Myocyte (in vitro differentiated cells): ENCODE data around the gene ANKS1B. TPM values are rescaled to one million over a fixed set of nuclear protein-coding genes. Genes with fewer than 3 reads are reported as not detected.
"Not testable (repeated sequence)": the region's sequence is repeated elsewhere in the genome, so short reads cannot be mapped to it uniquely, and the experiment has no call there.

Experiments
- DNase-seq: peaks from one replicate; pipeline ENCODE4 v3.0.0-alpha.2; 2012; ENCODE audit warnings: low read depth
- total RNA-seq: library from RNA; depleted of rRNA; stranded (reverse); fragments of >200 nt; gene quantifications from 2 replicates; pipeline ENCODE4 v1.2.3, GENCODE V29; 2014

Gene ANKS1B
- total RNA-seq, 1 donor from 2014 or later = 1.5 TPM

- no peak for DNase-seq
Measured at GRCh38 chr12:98845957-98846356, 1138.8 kb downstream of the ANKS1B start.

- DNase-seq = no peak
Measured at GRCh38 chr12:98840325-98840724, 1144.4 kb downstream of the ANKS1B start.

- DNase-seq = peak; percentile 5
Measured at GRCh38 chr12:98838231-98838647, 1146.5 kb downstream of the ANKS1B start.

DNA sequence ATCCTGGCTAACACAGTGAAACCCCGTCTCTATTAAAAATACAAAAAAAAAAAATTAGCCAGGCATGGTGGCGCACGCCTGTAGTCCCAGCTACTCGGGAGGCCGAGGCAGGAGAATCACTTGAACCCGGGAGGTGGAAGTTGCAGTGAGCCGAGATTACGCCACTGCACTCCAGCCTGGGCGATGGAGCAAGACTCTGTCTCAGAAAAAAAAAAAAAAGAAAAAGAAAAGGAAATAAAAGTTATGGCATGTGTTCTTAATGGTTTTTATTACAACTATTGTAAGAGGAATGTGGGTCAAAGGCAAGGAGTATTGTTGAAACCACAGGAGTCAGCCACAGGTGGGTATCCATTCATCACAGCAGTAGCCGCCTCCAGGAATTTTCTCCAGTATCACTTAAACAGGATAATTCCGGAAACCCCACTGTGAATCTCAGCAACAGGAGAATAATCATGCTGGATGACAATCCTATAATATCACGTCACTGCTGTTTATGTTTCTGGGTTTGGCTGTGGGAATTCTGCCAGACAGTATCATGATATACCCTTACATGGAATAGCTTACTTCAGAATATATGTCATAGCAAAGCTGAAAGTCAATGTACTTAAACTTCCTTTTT is 1147.5 kb downstream of the ANKS1B start:
- not testable (repeated sequence) for DNase-seq

GRCh38 chr12:98830657-98831056 is 1154.1 kb downstream of the ANKS1B start:
- no peak for DNase-seq

DNA sequence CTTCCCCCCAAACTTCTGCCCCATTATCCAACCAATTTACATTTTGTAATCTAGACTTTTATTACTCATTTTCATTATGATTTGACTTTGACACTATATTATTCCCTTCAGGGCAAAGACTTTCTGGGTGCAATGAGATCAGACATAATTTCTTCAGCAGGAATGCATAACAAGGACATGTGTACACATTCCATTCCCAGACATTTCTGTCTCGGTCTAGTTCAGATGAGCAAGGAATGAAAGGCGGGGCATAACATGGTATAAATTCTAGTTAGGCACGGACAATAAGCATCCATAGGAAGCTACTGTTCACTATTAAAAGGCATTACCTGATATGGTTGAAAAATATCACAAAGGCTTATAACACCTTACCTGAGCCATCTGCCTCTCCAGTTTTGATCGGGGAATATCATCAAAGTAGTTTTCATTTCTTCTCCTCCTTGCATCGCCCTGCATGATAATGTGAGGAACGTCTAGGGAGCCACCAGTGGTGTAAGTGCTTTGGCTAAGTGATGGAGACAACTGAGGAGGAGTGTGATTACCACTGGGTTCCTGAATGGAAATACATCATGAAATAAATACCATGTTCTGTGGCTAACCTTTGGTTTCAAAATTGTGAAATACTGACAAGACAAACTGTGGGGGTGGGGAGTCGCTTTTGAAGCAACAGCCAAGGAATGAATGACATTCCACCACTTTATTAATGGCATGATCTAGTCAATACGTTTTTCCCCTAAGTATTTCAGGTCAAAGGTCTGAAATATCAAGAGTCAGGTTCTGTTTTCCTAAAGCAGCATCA is 1155.7 kb downstream of the ANKS1B start:
- peak; percentile 5 for DNase-seq

- DNase-seq = peak; percentile 32
Measured at GRCh38 chr12:98823012-98823411, 1161.7 kb downstream of the ANKS1B start.

- DNase-seq = no peak
Measured at GRCh38 chr12:98821866-98822265, 1162.9 kb downstream of the ANKS1B start.

DNA sequence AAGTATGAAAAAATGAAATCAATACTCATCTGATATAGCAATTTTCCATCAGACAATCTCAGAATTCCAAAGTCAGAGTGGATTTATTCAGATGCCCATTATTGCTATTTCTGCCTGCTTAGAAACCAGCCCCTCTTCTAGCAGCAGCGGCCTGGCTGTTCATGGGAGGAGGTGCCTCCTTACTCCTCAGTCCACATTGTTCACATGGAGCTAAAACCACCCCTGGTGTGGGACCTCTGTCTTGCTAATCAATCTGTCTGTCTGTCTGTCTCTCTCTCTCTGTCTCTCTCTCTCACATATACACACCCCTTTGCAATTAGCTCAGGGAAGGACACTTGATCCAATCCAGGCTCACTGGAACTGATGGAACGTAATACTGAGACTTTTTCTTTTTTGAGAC is 1163.5 kb downstream of the ANKS1B start:
- no peak for DNase-seq

- DNase-seq = peak; percentile 82
Measured at GRCh38 chr12:98819821-98820404, 1164.8 kb downstream of the ANKS1B start.

GRCh38 chr12:98819071-98819470 is 1165.7 kb downstream of the ANKS1B start:
- DNase-seq = no peak

- no peak for DNase-seq
Measured at GRCh38 chr12:98818239-98818638, 1166.5 kb downstream of the ANKS1B start.

DNA sequence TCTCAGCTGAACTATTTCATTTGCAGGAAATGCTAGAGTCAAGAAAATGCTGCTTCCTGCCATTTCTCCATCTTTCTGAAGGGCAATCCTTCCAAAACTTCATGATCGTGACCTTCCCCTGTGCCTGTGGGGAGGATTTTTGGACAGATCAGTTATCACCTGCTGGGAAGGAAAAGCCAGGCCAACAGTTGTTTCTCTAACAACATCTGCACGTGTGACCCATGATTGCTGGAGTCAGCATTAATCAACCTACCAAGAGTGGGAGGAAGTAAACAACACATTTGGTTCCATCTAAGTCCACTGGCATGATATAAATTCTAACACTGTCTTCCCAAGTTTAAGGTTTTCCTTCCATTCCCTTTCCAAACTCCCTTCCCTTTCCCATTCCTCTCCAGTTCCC is 1167.0 kb downstream of the ANKS1B start:
- no peak for DNase-seq

DNA sequence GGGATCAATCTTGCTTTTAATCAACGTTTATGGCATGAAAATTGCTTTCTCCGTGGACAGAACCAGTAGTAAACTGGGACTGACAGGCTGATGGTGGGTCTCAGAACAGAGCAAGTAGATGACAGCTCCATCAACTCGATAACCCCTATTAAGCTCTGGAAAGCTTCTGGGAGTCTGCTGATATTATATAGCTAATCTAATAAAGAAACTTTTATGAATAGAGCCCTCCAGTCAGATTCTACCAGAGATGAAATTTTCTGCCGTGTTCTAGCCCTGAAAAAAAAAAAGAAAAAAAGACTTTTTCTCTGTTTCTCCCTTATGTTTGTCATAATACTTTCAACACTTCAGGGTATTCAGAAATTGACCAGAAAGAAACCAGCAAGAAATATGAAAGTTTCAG is 1168.0 kb downstream of the ANKS1B start:
- no peak for DNase-seq

DNA sequence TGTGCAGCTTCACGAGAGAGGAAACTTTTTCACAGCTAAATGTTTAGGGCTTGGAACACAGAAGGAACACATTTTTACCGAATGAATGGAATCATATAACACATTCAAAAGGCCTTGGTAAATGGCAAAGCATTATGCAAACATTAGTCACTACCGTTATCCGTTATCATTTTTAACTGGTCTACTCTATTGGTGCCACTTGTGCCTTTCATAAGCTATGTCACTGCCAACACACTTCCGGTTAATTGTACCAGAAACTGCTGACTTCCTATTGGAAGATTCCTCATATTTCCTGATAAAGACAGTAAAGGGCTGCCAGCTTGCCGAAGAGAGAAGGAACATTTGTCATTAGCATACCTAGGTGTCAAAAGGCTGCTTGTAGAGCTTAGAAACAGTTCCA is 1170.5 kb downstream of the ANKS1B start:
- no peak for DNase-seq

- DNase-seq = no peak
Measured at GRCh38 chr12:98812225-98812624, 1172.5 kb downstream of the ANKS1B start.

DNA sequence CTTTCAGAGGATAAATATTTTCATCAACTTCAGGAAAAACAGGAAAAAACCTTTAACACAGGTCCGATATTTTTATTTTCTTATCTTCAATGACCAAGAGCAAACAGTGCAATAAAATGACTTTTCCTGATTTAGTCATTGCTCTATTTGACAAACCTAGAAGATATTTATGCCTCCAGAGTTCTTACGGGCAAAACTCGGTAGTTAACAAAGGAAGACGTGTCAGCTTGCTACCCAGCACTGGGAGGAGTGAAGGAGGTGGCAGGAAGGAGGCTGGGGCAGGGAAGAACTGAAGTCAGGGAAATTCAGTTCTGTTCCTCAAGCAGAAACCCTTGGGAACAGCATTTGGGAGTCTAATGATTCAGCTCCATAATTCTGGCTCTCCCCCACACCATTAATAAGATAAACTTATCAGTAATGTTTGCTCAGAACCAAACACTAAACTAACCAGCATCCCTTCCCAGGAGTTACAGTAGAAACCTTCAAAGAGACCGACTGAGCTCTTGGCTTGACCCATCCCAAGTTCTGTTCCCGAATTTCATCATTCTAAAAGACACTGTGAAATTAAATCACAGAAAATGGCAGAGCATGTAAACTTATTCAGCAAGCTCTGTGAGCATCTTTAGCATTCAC is 1176.4 kb downstream of the ANKS1B start:
- no peak for DNase-seq

GRCh38 chr12:98807187-98807586 is 1177.5 kb downstream of the ANKS1B start:
- DNase-seq = no peak

- no peak for DNase-seq
Measured at GRCh38 chr12:98803468-98804209, 1181.1 kb downstream of the ANKS1B start.

DNA sequence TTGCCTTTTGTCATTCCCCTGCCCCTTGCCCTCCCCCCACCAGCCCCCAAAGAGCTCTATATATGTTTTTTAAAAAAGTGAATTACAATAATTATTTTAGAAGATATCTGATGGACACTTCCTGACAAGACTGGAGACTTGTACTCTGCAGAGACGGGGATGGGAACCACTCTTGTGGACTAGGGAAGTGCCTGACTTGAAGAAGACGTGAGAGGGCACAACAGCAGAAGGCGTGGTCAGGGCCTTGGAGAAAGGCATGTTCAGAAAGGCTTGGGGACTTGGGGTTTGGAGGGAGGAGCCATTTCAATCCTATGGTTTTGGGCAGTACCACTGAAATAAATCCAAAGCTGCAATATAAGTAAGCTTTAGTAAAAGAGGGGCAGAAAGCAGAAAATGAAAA is 1184.9 kb downstream of the ANKS1B start:
- no peak for DNase-seq

DNA sequence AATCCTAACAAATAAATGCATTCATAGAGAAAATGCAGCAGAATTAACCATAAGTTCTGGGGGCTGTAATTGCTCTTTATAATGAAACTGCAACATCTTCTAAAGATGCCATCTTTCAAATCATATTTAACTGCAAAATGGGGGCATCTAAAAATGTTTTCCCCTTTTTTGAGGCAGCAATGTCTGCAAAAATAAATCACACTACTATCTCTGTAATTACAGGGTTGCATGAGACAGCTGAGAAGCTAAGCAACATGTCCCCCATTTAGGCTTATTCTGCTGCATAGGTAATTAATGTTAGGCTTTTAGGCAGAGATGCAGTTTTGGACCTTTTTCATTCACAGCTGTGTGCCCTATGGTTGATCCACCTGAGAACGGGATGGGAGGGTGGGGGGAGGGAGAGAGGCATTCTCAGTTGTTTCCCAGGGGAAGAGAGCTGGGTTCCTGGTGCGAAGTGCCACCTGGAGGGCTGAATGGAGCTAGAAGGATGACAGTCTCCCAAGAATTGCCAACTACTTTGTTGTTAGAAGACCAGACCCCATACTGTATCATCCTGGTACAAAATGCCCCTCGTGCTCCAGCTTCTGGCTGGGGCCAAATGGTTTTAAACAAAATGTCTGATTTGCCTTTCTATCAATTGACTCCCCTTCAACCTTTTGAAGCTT is 1185.5 kb downstream of the ANKS1B start:
- no peak for DNase-seq
